AG20443 (cell line): Measurements from ENCODE around the gene VDAC1.
"Not testable (repeated sequence)": the region's sequence is repeated elsewhere in the genome, so short reads cannot be mapped to it uniquely, and the experiment has no call there.

Experiments used
- DNase-seq: peaks from one replicate; pipeline ENCODE4 v3.0.0; 2012; ENCODE audit warnings: low spot score, mixed read lengths

The VDAC1 gene

GRCh38 chr5:133941456-133942196 lies 63.1 kb downstream of the VDAC1 start:
- no peak for DNase-seq

- DNase-seq = no peak
Measured at GRCh38 chr5:133939668-133940067, 65.1 kb downstream of the VDAC1 start.

- DNase-seq = no peak
Measured at GRCh38 chr5:133938929-133939328, 65.8 kb downstream of the VDAC1 start.

- DNase-seq = no peak
Measured at GRCh38 chr5:133938039-133938821, 66.5 kb downstream of the VDAC1 start.

- DNase-seq = not testable (repeated sequence)
Measured at GRCh38 chr5:133937628-133938027, 67.1 kb downstream of the VDAC1 start.

GRCh38 chr5:133936651-133937015 lies 68.1 kb downstream of the VDAC1 start:
- no peak for DNase-seq

- not testable (repeated sequence) for DNase-seq
Measured at GRCh38 chr5:133935991-133936650, 68.7 kb downstream of the VDAC1 start.

- DNase-seq = no peak
Measured at GRCh38 chr5:133935667-133935940, 69.2 kb downstream of the VDAC1 start.

GRCh38 chr5:133934822-133935666 lies 69.7 kb downstream of the VDAC1 start:
- no peak for DNase-seq

GRCh38 chr5:133934311-133934710 lies 70.5 kb downstream of the VDAC1 start:
- no peak for DNase-seq

GRCh38 chr5:133933670-133934295 lies 71.0 kb downstream of the VDAC1 start:
- DNase-seq = no peak

- DNase-seq = no peak
Measured at GRCh38 chr5:133933169-133933509, 71.6 kb downstream of the VDAC1 start.

GRCh38 chr5:133932441-133933168 lies 72.2 kb downstream of the VDAC1 start:
- no peak for DNase-seq

GRCh38 chr5:133931546-133931945 lies 73.2 kb downstream of the VDAC1 start:
- DNase-seq = no peak

- DNase-seq = no peak
Measured at GRCh38 chr5:133930813-133931090, 74.0 kb downstream of the VDAC1 start.

- DNase-seq = peak; percentile 78
Measured at GRCh38 chr5:133930061-133930812, 74.5 kb downstream of the VDAC1 start.

GRCh38 chr5:133928587-133929393 lies 76.0 kb downstream of the VDAC1 start:
- DNase-seq = no peak

GRCh38 chr5:133927300-133928180 lies 77.2 kb downstream of the VDAC1 start:
- no peak for DNase-seq
